Adrenal gland (tissue), 12 donors: ENCODE results near the gene NAMPT. TPM values are rescaled to one million over a fixed set of nuclear protein-coding genes. Genes with fewer than 3 reads are reported as not detected.
"Not testable (repeated sequence)": the region's sequence is repeated elsewhere in the genome, so short reads cannot be mapped to it uniquely, and the experiment has no call there.

Source experiments
- DNase-seq, 7 donors: peaks; one replicate each; pipeline ENCODE4 v3.0.0-alpha.2; 2019 to 2020
- H3K27ac ChIP-seq, 5 donors: fragments of 200-600 bp; sonication (generic) in 4 of 5; 1 replicate in 3 of 5; 2 replicates in 2 of 5; pipeline versions ENCODE4 v1.5.1 to v1.8.0; 2016 to 2020; ENCODE audit warnings: mild to moderate bottlenecking in 1 of 5
- H3K27me3 ChIP-seq: fragments of 200-600 bp; 2 replicates; pipeline ENCODE4 v1.8.0; 2021
- H3K36me3 ChIP-seq, 2 donors: fragments of 200-600 bp; replicated peaks in 1 of 2; 1 replicate in 1 of 2; 2 replicates in 1 of 2; pipeline versions ENCODE4 v1.5.1 to v1.8.0; 2018 to 2022
- H3K4me1 ChIP-seq, 2 donors: fragments of 200-600 bp; replicated peaks in 1 of 2; 1 replicate in 1 of 2; 2 replicates in 1 of 2; pipeline versions ENCODE4 v1.5.1 to v1.8.0; 2018 to 2021
- H3K4me3 ChIP-seq, 4 donors: fragments of 200-600 bp; sonication (generic) in 3 of 4; one replicate each; pipeline ENCODE4 v1.5.1; 2016 to 2018
- H3K9me3 ChIP-seq, 3 donors: fragments of 200-600 bp; sonication (generic) in 1 of 3; replicated peaks in 1 of 3; 1 replicate in 2 of 3; 2 replicates in 1 of 3; pipeline versions ENCODE4 v1.5.1 to v1.8.0; 2016 to 2021
- CTCF ChIP-seq, 6 experiments: fragments of 450-650 bp in 4 of 6; fragments of 200-600 bp in 2 of 6; sonication (generic) in 1 of 6; IDR thresholded peaks; 1 replicate in 5 of 6; 2 replicates in 1 of 6; pipeline versions ENCODE4 v1.5.1 to v1.8.0; 2016 to 2021; ENCODE audit warnings: antibody characterized with exemption in 6 of 6, mild to moderate bottlenecking in 2 of 6, moderate library complexity in 1 of 6
- POLR2A ChIP-seq, 2 donors: fragments of 450-650 bp; IDR thresholded peaks; one replicate each; pipeline ENCODE4 v1.6.1; 2017; ENCODE audit warnings: antibody characterized with exemption in 2 of 2, mild to moderate bottlenecking in 2 of 2, moderate library complexity in 1 of 2
- WGBS, 4 donors: extraction: QIAGEN DNeasy Blood & Tissue Kit in 2 of 4; methylation state at CpG; one replicate each; pipeline versions ENCODE4 v1.1.5 to v1.1.7; 2013 to 2017; 5-methylcytosine and 5-hydroxymethylcytosine counted together
- intact Hi-C, 2 donors: fragments of 100-400 bp; cut with DNase I; formaldehyde crosslinking; loops; one replicate each; pipeline versions ENCODE4 v1.14.1 to v1.15.0; 2022 to 2023
- polyA plus RNA-seq, 3 donors: library from polyadenylated mRNA; stranded (reverse); fragments of 200-250 nt in 2 of 3; fragments of 350-450 nt in 1 of 3; fragmentation: Illumina TruSeq in 1 of 3; extraction: RNeasy Lipid Tissue Mini Kit (QIAGEN cat#74804) in 1 of 3; gene quantifications; one replicate each; pipeline ENCODE4 v1.2.3, GENCODE V29; 2013 to 2014
- total RNA-seq, 9 donors: library from RNA; depleted of rRNA in 4 of 9; stranded (reverse); fragments of >200 nt in 4 of 9; fragments of 120-200 nt in 1 of 9; fragmentation: NEBNext Ultra II Directional in 1 of 9; extraction: Animal tissue kit (Norgen Biotek cat#: 25700) in 1 of 9; gene quantifications; one replicate each; pipeline versions ENCODE4 v1.1.0 to v1.2.4, GENCODE V29; 2013 to 2023
- donor health status: healthy with polysubstance abuse.
- donor health status: Bipolar disorder and iron deficiency.
- donor health status: DM: yes; HTN: yes; CAD: no.
- donor health status: DM: no; HTN: no; CAD: no.
- donor health status: DM: no; HTN: no; CAD: no.
- donor health status: DM: yes; HTN: yes; CAD: no.

NAMPT gene
- total and polyA plus RNA-seq, 12 donors, result 21.7 to 482 (median 137) TPM

GRCh38 chr7:106305732-106306131 is 20.9 kb upstream of the NAMPT start:
- Histone ChIP-seq H3K27ac (no peak overlapping the region), H3K36me3 (no peaks in the 10 kb centered on the region), H3K27me3 (peaks cover 5% of the 10 kb centered on the region), H3K4me1 (no peaks in the 10 kb centered on the region), H3K9me3 (no peaks in the 10 kb centered on the region), H3K4me3 (no peak overlapping the region)
- TF ChIP-seq CTCF (IDR thresholded peaks at IDR 0.05) (no peak), POLR2A (IDR thresholded peaks at IDR 0.05) (no peak)
- intact Hi-C loops, result no loop called here
- 75 to 85% (median 78%) methylated on average over 3 of the region's 3 CpGs for WGBS, 4 donors
- no peak for DNase-seq

GRCh38 chr7:106304568-106304967 is 19.8 kb upstream of the NAMPT start:
- peaks cover 5% of the 10 kb centered on the region for H3K27me3 ChIP-seq
- no peak for DNase-seq
- H3K4me1 ChIP-seq, result no peaks in the 10 kb centered on the region
- intact Hi-C loops, result no loop called here
- H3K9me3 ChIP-seq, result no peaks in the 10 kb centered on the region
- 63 to 81% (median 70%) methylated on average over 2 of the region's 2 CpGs for WGBS, 4 donors
- TF ChIP-seq CTCF (IDR thresholded peaks at IDR 0.05) (no peak), POLR2A (IDR thresholded peaks at IDR 0.05) (no peak)
- no peak overlapping the region for H3K27ac ChIP-seq
- H3K4me3 ChIP-seq, result no peak overlapping the region
- no peaks in the 10 kb centered on the region for H3K36me3 ChIP-seq

GRCh38 chr7:106298631-106299030 is 13.8 kb upstream of the NAMPT start:
- DNase-seq, H3K9me3 ChIP-seq, H3K27ac ChIP-seq, H3K36me3 ChIP-seq, H3K4me1 ChIP-seq, H3K4me3 ChIP-seq, H3K27me3 ChIP-seq, intact Hi-C loops: not testable (repeated sequence)
- WGBS, 4 donors, result 88 to 100% (median 94%) methylated on average over 1 to 2 of the region's 4 CpGs

- DNase-seq, H3K9me3 ChIP-seq, H3K4me1 ChIP-seq, H3K27ac ChIP-seq, H3K4me3 ChIP-seq, H3K27me3 ChIP-seq, intact Hi-C loops, H3K36me3 ChIP-seq: not testable (repeated sequence)
- WGBS, 4 donors, result 84 to 100% (median 91%) methylated on average over 1 to 2 of the region's 4 CpGs
These were observed 13.4 kb upstream of the NAMPT start for GRCh38 chr7:106298155-106298554.

GRCh38 chr7:106294334-106294733 is 9.6 kb upstream of the NAMPT start:
- Histone ChIP-seq H3K27ac (no peak overlapping the region), H3K4me1 (no peaks in the 10 kb centered on the region), H3K9me3 (no peaks in the 10 kb centered on the region), H3K27me3 (no peaks in the 10 kb centered on the region), H3K36me3 (no peaks in the 10 kb centered on the region), H3K4me3 (no peak overlapping the region)
- 54 to 82% (median 61%) methylated on average over 2 of the region's 2 CpGs for WGBS, 4 donors
- intact Hi-C loops, result no loop called here
- no peak for DNase-seq
- no peak for TF ChIP-seq CTCF (IDR thresholded peaks at IDR 0.05)
- no peak for TF ChIP-seq POLR2A (IDR thresholded peaks at IDR 0.05)
